Endothelial cell (in vitro differentiated cells): ENCODE measurements around the gene NPC1L1. TPM values are rescaled to one million over a fixed set of nuclear protein-coding genes. Genes with fewer than 3 reads are reported as not detected.

Experiments used
- DNase-seq: peaks from one replicate; pipeline ENCODE4 v3.0.0; 2021; ENCODE audit warnings: low spot score
- H3K27ac Mint-ChIP-seq: one replicate; pipeline ENCODE4 v1.8.0; 2021; ENCODE audit warnings: mixed read lengths, inconsistent platforms; ENCODE audit not compliant: unreplicated experiment
- H3K27me3 Mint-ChIP-seq: one replicate; pipeline ENCODE4 v1.8.0; 2021; ENCODE audit warnings: mild to moderate bottlenecking, moderate library complexity, mixed read lengths, inconsistent platforms; ENCODE audit not compliant: unreplicated experiment
- H3K36me3 Mint-ChIP-seq: one replicate; pipeline ENCODE4 v1.8.0; 2021; ENCODE audit warnings: mild to moderate bottlenecking, low read depth, mixed read lengths, inconsistent platforms; ENCODE audit not compliant: unreplicated experiment
- H3K4me1 Mint-ChIP-seq: one replicate; pipeline ENCODE4 v1.8.0; 2021; ENCODE audit warnings: mild to moderate bottlenecking, mixed read lengths, inconsistent platforms; ENCODE audit not compliant: unreplicated experiment
- H3K4me3 Mint-ChIP-seq: one replicate; pipeline ENCODE4 v1.8.0; 2021; ENCODE audit warnings: mild to moderate bottlenecking, mixed read lengths, inconsistent platforms; ENCODE audit not compliant: unreplicated experiment
- H3K9me3 Mint-ChIP-seq: one replicate; pipeline ENCODE4 v1.8.0; 2021; ENCODE audit warnings: mixed read lengths, inconsistent platforms; ENCODE audit not compliant: unreplicated experiment
- total RNA-seq: library from RNA; stranded (reverse); fragmentation: NEBNext Ultra II Directional; extraction: Animal tissue kit (Norgen Biotek cat#: 25700); gene quantifications from one replicate; pipeline ENCODE4 v1.2.1, GENCODE V29; 2021; ENCODE audit not compliant: unreplicated experiment
- TF ChIP-seq, protein P1 (sequence below): fragments of 200-600 bp; sonication (generic); IDR thresholded peaks from one replicate; pipeline ENCODE4 v1.5.0; 2021; ENCODE audit warnings: antibody characterized with exemption; ENCODE audit not compliant: unreplicated experiment

Gene NPC1L1
- total RNA-seq, 1 donor from 2014 or later: not detected

DNA sequence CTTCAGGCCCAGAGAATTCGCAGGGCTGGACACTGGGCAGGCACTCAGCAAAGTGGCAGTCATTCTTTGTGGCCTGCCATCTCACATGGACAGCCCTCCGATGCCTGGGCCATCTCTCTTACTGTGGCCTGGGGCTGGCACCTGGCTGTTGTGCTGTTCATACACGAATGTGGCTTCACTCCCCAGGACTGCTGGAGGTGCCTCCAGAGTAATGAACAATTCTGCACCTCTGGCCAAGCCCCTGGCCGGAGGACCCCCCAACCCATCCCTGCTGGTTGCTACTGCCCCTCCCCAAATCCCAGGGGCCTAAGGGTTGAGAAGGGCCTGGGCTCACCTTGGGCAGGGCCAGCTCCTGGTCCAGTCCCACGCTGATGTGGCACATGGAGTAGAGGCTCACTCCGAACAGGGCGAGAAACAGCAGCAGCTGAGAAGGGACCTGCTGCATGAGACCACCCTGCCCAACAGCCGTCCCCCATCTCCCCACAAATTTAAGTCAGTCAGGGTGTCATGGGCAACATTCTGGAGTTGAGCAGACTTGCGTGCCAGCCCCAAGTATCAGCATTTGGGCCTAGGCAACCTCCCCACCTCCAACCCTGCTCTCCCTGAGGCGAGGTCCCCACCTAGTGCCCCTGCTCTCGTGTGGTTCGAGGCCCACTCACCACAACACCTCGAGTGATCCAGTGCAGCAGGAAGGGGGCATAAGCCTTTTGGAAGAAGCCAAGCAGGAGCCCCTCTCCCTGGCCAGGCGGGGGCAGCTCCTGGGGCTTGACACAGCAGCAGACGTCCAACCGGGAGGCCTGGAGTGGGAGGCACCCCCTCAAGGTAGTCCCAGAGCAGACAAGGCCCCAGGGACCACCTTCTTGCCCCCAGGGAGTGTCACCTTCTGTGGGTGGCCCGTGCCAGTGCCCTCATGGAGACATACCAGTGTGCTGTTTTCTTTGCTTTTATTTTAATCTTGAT lies 9.4 kb downstream of the NPC1L1 start:
- Mint-ChIP-seq H3K9me3 (no peaks in the 10 kb centered on the region), H3K27ac (no peak overlapping the region), H3K36me3 (no peaks in the 10 kb centered on the region), H3K27me3 (peaks cover 11% of the 10 kb centered on the region), H3K4me3 (no peak overlapping the region), H3K4me1 (no peaks in the 10 kb centered on the region)
- TF ChIP-seq, protein P1, sequence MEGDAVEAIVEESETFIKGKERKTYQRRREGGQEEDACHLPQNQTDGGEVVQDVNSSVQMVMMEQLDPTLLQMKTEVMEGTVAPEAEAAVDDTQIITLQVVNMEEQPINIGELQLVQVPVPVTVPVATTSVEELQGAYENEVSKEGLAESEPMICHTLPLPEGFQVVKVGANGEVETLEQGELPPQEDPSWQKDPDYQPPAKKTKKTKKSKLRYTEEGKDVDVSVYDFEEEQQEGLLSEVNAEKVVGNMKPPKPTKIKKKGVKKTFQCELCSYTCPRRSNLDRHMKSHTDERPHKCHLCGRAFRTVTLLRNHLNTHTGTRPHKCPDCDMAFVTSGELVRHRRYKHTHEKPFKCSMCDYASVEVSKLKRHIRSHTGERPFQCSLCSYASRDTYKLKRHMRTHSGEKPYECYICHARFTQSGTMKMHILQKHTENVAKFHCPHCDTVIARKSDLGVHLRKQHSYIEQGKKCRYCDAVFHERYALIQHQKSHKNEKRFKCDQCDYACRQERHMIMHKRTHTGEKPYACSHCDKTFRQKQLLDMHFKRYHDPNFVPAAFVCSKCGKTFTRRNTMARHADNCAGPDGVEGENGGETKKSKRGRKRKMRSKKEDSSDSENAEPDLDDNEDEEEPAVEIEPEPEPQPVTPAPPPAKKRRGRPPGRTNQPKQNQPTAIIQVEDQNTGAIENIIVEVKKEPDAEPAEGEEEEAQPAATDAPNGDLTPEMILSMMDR: no peak
- no peak for DNase-seq

GRCh38 chr7:44530990-44531389 lies 10.1 kb downstream of the NPC1L1 start:
- Mint-ChIP-seq H3K27me3 (peaks cover 9% of the 10 kb centered on the region), H3K9me3 (no peaks in the 10 kb centered on the region), H3K36me3 (no peaks in the 10 kb centered on the region), H3K4me3 (no peak overlapping the region), H3K27ac (no peak overlapping the region), H3K4me1 (no peaks in the 10 kb centered on the region)
- no peak for DNase-seq
- TF ChIP-seq, protein P1: no peak

DNA sequence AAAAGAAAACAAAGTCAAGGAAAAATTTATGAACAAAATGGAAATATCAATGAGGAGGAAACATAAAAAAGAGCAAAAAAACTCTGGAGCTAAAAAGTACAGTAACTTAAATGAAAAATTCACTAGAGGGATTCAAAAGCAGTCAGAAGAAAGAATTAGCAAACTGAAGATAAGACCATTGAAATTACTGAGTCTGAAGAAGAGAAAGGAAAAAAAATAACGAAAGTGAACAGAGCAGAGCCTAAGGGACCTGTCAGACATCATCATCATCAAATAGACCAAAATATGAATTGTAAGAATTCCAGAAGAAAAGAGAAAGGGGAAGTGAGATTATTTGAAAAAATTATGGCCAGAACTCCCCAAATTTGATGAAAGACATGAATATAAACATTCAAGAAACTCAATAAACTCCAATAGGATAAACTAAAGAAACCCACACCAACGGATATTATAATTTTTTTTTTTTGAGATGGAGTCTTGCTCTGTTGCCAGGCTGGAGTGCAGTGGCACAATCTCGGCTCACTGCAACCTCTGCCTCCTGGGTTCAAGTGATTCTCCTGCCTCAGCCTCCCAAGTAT lies 16.2 kb downstream of the NPC1L1 start:
- H3K27ac Mint-ChIP-seq: no peak overlapping the region
- H3K27me3 Mint-ChIP-seq: no peaks in the 10 kb centered on the region

DNA sequence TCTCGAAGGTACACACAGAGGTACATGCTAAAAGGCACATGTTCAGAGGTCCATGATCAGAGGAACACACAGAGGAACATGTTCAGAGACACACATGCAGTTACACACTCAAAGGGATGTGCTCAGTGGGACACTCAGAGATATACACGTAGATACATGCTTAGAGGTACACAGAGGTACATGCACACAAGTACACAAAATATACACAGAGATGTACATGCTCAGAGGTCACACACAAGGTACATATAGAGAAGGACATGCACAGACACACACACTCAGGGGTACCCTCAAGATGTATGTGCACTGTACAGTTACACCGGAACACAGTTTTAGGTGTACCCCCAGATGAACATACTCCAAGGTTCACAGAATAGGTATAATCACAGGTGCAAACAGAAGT lies 18.8 kb downstream of the NPC1L1 start:
- Mint-ChIP-seq H3K4me1 (no peaks in the 10 kb centered on the region), H3K36me3 (peaks cover 5% of the 10 kb centered on the region), H3K27me3 (peaks cover 2% of the 10 kb centered on the region), H3K4me3 (no peak overlapping the region), H3K9me3 (no peaks in the 10 kb centered on the region), H3K27ac (no peak overlapping the region)
- no peak for DNase-seq
- TF ChIP-seq, protein P1: no peak

More for the DNA sequence above, 16.2 kb downstream of the NPC1L1 start:
- no peak overlapping the region for H3K4me3 Mint-ChIP-seq
- no peaks in the 10 kb centered on the region for H3K4me1 Mint-ChIP-seq
- no peak for DNase-seq
- H3K36me3 Mint-ChIP-seq: peaks cover 5% of the 10 kb centered on the region
- TF ChIP-seq, protein P1: no peak
- H3K9me3 Mint-ChIP-seq: no peaks in the 10 kb centered on the region
